Gastroesophageal sphincter (tissue), 4 donors: ENCODE measurements around the gene AXIN1. TPM values are rescaled to one million over a fixed set of nuclear protein-coding genes. Genes with fewer than 3 reads are reported as not detected.

Experiments
- ATAC-seq: fragments of 150-250 bp; one replicate; pipeline ENCODE4 v1.9.1; 2016; ENCODE audit warnings: mild to moderate bottlenecking, moderate library complexity
- H3K27ac ChIP-seq, 4 donors: fragments of 200-600 bp; sonication (generic) in 3 of 4; 1 replicate in 3 of 4; 2 replicates in 1 of 4; pipeline ENCODE4 v1.5.1; 2016 to 2019
- H3K27me3 ChIP-seq: fragments of 200-600 bp; sonication (generic); one replicate; pipeline ENCODE4 v1.5.1; 2019
- H3K36me3 ChIP-seq, 2 donors: fragments of 200-600 bp; sonication (generic); one replicate each; pipeline ENCODE4 v1.5.1; 2019; ENCODE audit warnings: control low read depth in 1 of 2
- H3K4me1 ChIP-seq, 3 donors: fragments of 200-600 bp; sonication (generic); 1 replicate in 2 of 3; 2 replicates in 1 of 3; pipeline ENCODE4 v1.5.1; 2016 to 2019; ENCODE audit warnings: control low read depth in 2 of 3
- H3K4me3 ChIP-seq, 2 donors: fragments of 200-600 bp; sonication (generic); one replicate each; pipeline ENCODE4 v1.5.1; 2019; ENCODE audit warnings: mild to moderate bottlenecking in 1 of 2, moderate library complexity in 1 of 2
- H3K9me3 ChIP-seq, 3 donors: fragments of 200-600 bp; sonication (generic); one replicate each; pipeline ENCODE4 v1.5.1; 2017 to 2019; ENCODE audit warnings: control low read depth in 2 of 3
- CTCF ChIP-seq, 4 experiments: fragments of 200-600 bp in 2 of 4; fragments of 450-650 bp in 2 of 4; sonication (generic) in 1 of 4; IDR thresholded peaks; one replicate each; pipeline ENCODE4 v1.5.1; 2017 to 2019; ENCODE audit warnings: antibody characterized with exemption in 4 of 4, mild to moderate bottlenecking in 2 of 4, moderate library complexity in 2 of 4
- EP300 ChIP-seq: sonication (generic); formaldehyde crosslinking; IDR thresholded peaks from one replicate; pipeline ENCODE4 v1.6.1; 2017; ENCODE audit warnings: antibody characterized with exemption, mild to moderate bottlenecking
- POLR2A ChIP-seq, 2 donors: fragments of 450-650 bp; IDR thresholded peaks; one replicate each; pipeline ENCODE4 v1.6.1; 2017; ENCODE audit warnings: antibody characterized with exemption in 2 of 2, mild to moderate bottlenecking in 2 of 2, moderate library complexity in 1 of 2
- POLR2AphosphoS5 ChIP-seq: sonication (generic); formaldehyde crosslinking; IDR thresholded peaks from one replicate; pipeline ENCODE4 v1.6.1; 2017; ENCODE audit warnings: antibody characterized with exemption
- WGBS, 2 donors: methylation state at CpG; one replicate each; pipeline ENCODE4 v1.1.5; 2018; ENCODE audit warnings: low coverage in 1 of 2; 5-methylcytosine and 5-hydroxymethylcytosine counted together
- total RNA-seq, 4 donors: library from RNA; depleted of rRNA; stranded (reverse); fragments of >200 nt; gene quantifications; one replicate each; pipeline ENCODE4 v1.1.0, GENCODE V29; 2016

AXIN1 gene
- total RNA-seq, 4 donors from 2014 or later, result 26.0 to 58.8 (median 32.9) TPM

GRCh38 chr16:314351-314750, 38.2 kb downstream of the AXIN1 start:
- Histone ChIP-seq H3K9me3 (no peaks in the 10 kb centered on the region), H3K36me3 (peaks cover 0 to 67% of the 10 kb centered on the region in 2 donors), H3K4me1 (no peaks in the 10 kb centered on the region), H3K4me3 (no peak overlapping the region), H3K27me3 (no peaks in the 10 kb centered on the region), H3K27ac (no peak overlapping the region)
- ATAC-seq, result no peak
- TF ChIP-seq CTCF (IDR thresholded peaks at IDR 0.05), result no peak
- TF ChIP-seq POLR2AphosphoS5, result no peak
- TF ChIP-seq POLR2A (IDR thresholded peaks at IDR 0.05), result no peak
- TF ChIP-seq EP300, result no peak
- WGBS, 2 donors, result 95 to 100% methylated on average over 6 to 10 of the region's 16 CpGs

- Histone ChIP-seq H3K4me1 (no peaks in the 10 kb centered on the region), H3K4me3 (no peak overlapping the region), H3K9me3 (no peaks in the 10 kb centered on the region), H3K27ac (no peak overlapping the region), H3K27me3 (no peaks in the 10 kb centered on the region), H3K36me3 (peaks cover 0 to 76% of the 10 kb centered on the region in 2 donors)
- ATAC-seq, result no peak
- no peak for TF ChIP-seq CTCF (IDR thresholded peaks at IDR 0.05)
- no peak for TF ChIP-seq POLR2A (IDR thresholded peaks at IDR 0.05)
- 82 to 85% methylated on average over 3 to 10 of the region's 15 CpGs for WGBS, 2 donors
These were observed 40.8 kb downstream of the AXIN1 start for GRCh38 chr16:311725-312124.

GRCh38 chr16:309476-309875, 43.0 kb downstream of the AXIN1 start:
- H3K27me3 ChIP-seq, result no peaks in the 10 kb centered on the region
- no peaks in the 10 kb centered on the region for H3K4me1 ChIP-seq
- peaks cover 0 to 85% of the 10 kb centered on the region in 2 donors for H3K36me3 ChIP-seq
- TF ChIP-seq POLR2AphosphoS5 (no peak), POLR2A (IDR thresholded peaks at IDR 0.05) (no peak), EP300 (no peak), CTCF (IDR thresholded peaks at IDR 0.05) (no peak)
- ATAC-seq, result no peak
- no peaks in the 10 kb centered on the region for H3K9me3 ChIP-seq
- WGBS, 2 donors, result 33% methylated on average over 1 of the region's 7 CpGs; no CpG with 5 or more reads in 1 of the 2 donors
- H3K4me3 ChIP-seq, result no peak overlapping the region
- H3K27ac ChIP-seq, result no peak overlapping the region

GRCh38 chr16:307691-308312, 44.7 kb downstream of the AXIN1 start:
- TF ChIP-seq POLR2AphosphoS5 (no peak), EP300 (no peak), POLR2A (IDR thresholded peaks at IDR 0.05) (no peak), CTCF (IDR thresholded peaks at IDR 0.05) (no peak)
- H3K27ac ChIP-seq, result no peak overlapping the region
- H3K36me3 ChIP-seq, result peaks cover 0 to 85% of the 10 kb centered on the region in 2 donors
- 92% methylated on average over 4 of the region's 21 CpGs; no CpG with 5 or more reads in 1 of the 2 donors for WGBS, 2 donors
- no peak overlapping the region for H3K4me3 ChIP-seq
- no peaks in the 10 kb centered on the region for H3K27me3 ChIP-seq
- H3K9me3 ChIP-seq, result no peaks in the 10 kb centered on the region
- no peak for ATAC-seq
- H3K4me1 ChIP-seq, result no peaks in the 10 kb centered on the region

GRCh38 chr16:306911-307370, 45.6 kb downstream of the AXIN1 start:
- H3K4me3 ChIP-seq, result no peak overlapping the region
- WGBS, 2 donors, result 82 to 90% methylated on average over 3 to 6 of the region's 17 CpGs
- ATAC-seq, result no peak
- TF ChIP-seq EP300 (no peak), POLR2AphosphoS5 (no peak), POLR2A (IDR thresholded peaks at IDR 0.05) (no peak), CTCF (IDR thresholded peaks at IDR 0.05) (no peak)
- no peaks in the 10 kb centered on the region for H3K4me1 ChIP-seq
- no peaks in the 10 kb centered on the region for H3K27me3 ChIP-seq
- H3K27ac ChIP-seq, result no peak overlapping the region
- H3K36me3 ChIP-seq, result peaks cover 0 to 85% of the 10 kb centered on the region in 2 donors
- no peaks in the 10 kb centered on the region for H3K9me3 ChIP-seq
